C4-2B (cell line): ENCODE data around the gene DUOX1.

Experiments
- H3K27ac ChIP-seq: fragments of 450-650 bp; 2 replicates; pipeline ENCODE4 v1.5.1; 2017
- CTCF ChIP-seq: fragments of 450-650 bp; conservative IDR thresholded peaks from 2 replicates; pipeline ENCODE4 v1.5.1; 2017; ENCODE audit warnings: mild to moderate bottlenecking
- ZFX ChIP-seq: fragments of 450-650 bp; IDR thresholded peaks from 2 replicates; pipeline ENCODE4 v1.6.1; 2017

DUOX1 gene

GRCh38 chr15:45201869-45202268, 72.1 kb downstream of the DUOX1 start:
- H3K27ac ChIP-seq: no peak overlapping the region
- TF ChIP-seq CTCF: no peak
- TF ChIP-seq ZFX: no peak

- no peak overlapping the region for H3K27ac ChIP-seq
- no peak for TF ChIP-seq ZFX
- TF ChIP-seq CTCF: no peak
Observed at GRCh38 chr15:45203182-45203581, 73.4 kb downstream of the DUOX1 start.

- peak; percentile 97 for TF ChIP-seq CTCF
- no peak for TF ChIP-seq ZFX
- H3K27ac ChIP-seq: no peak overlapping the region
Observed at GRCh38 chr15:45205192-45205591, 75.4 kb downstream of the DUOX1 start.

GRCh38 chr15:45212493-45212892, 82.7 kb downstream of the DUOX1 start:
- TF ChIP-seq ZFX (no peak), CTCF (no peak)
- no peak overlapping the region for H3K27ac ChIP-seq
